Loucy (cell line): ENCODE measurements around the gene IFNL1.

ENCODE experiments used
- H2AFZ ChIP-seq: fragments of 200-600 bp; sonication (generic); 2 replicates; pipeline ENCODE4 v1.6.0; 2016; ENCODE audit warnings: antibody characterized with exemption, mild to moderate bottlenecking, low read length, moderate library complexity
- H3F3A ChIP-seq: fragments of 200-600 bp; 2 replicates; pipeline ENCODE4 v1.6.0; 2016; ENCODE audit warnings: antibody characterized with exemption, low read depth, mild to moderate bottlenecking
- H3K27me3 ChIP-seq: fragments of 200-600 bp; sonication (generic); 2 replicates; pipeline ENCODE4 v1.6.1; 2014; ENCODE audit warnings: low read length, mild to moderate bottlenecking; ENCODE audit not compliant: insufficient read depth, poor library complexity, severe bottlenecking
- H3K36me3 ChIP-seq: fragments of 200-600 bp; sonication (generic); 2 replicates; pipeline ENCODE4 v1.6.1; 2016; ENCODE audit warnings: low read length; ENCODE audit not compliant: insufficient read depth
- H3K4me1 ChIP-seq: fragments of 200-600 bp; sonication (generic); 2 replicates; pipeline ENCODE4 v1.5.1; 2014; ENCODE audit warnings: low read length, mild to moderate bottlenecking; ENCODE audit not compliant: insufficient read depth, poor library complexity, severe bottlenecking
- H3K4me2 ChIP-seq: fragments of 200-600 bp; sonication (generic); 2 replicates; pipeline ENCODE4 v1.6.0; 2014; ENCODE audit warnings: antibody characterized with exemption, low read length, low read depth, mild to moderate bottlenecking; ENCODE audit not compliant: poor library complexity, severe bottlenecking
- H3K4me3 ChIP-seq: fragments of 200-600 bp; sonication (generic); 2 replicates; pipeline ENCODE4 v1.5.1; 2014; ENCODE audit warnings: low read length, mild to moderate bottlenecking, mixed read lengths; ENCODE audit not compliant: poor library complexity, severe bottlenecking
- H3K79me2 ChIP-seq: fragments of 200-600 bp; sonication (generic); 2 replicates; pipeline ENCODE4 v1.6.1; 2014; ENCODE audit warnings: low read length; ENCODE audit not compliant: insufficient read depth
- H3K9ac ChIP-seq: fragments of 200-600 bp; sonication (generic); 2 replicates; pipeline ENCODE4 v1.6.0; 2014; ENCODE audit warnings: mild to moderate bottlenecking, low read depth, low read length, moderate library complexity; ENCODE audit not compliant: poor library complexity, severe bottlenecking
- H3K9me2 ChIP-seq: fragments of 200-600 bp; sonication (generic); replicated peaks from 2 replicates; pipeline ENCODE4 v1.6.1; 2016; ENCODE audit warnings: low read depth, low read length, mixed read lengths
- H3K9me3 ChIP-seq: fragments of 200-600 bp; sonication (generic); 2 replicates; pipeline ENCODE4 v1.6.1; 2014; ENCODE audit warnings: mild to moderate bottlenecking, antibody characterized with exemption, low read length, low read depth; ENCODE audit not compliant: insufficient read depth
- H4K20me1 ChIP-seq: fragments of 200-600 bp; sonication (generic); 2 replicates; pipeline ENCODE4 v1.6.0; 2014; ENCODE audit warnings: antibody characterized with exemption, low read length, mild to moderate bottlenecking; ENCODE audit not compliant: insufficient read depth, poor library complexity, severe bottlenecking
- EZH2phosphoT487 ChIP-seq: fragments of 200-600 bp; IDR thresholded peaks from 2 replicates; pipeline ENCODE4 v1.6.1; 2018; ENCODE audit warnings: antibody characterized with exemption, mild to moderate bottlenecking, moderate library complexity, borderline replicate concordance
- TF ChIP-seq, protein P1 (sequence below): fragments of 200-600 bp; sonication (generic); conservative IDR thresholded peaks from 2 replicates; pipeline ENCODE4 v1.5.1; 2014; ENCODE audit warnings: mild to moderate bottlenecking, antibody characterized with exemption, low read length

The IFNL1 gene

DNA sequence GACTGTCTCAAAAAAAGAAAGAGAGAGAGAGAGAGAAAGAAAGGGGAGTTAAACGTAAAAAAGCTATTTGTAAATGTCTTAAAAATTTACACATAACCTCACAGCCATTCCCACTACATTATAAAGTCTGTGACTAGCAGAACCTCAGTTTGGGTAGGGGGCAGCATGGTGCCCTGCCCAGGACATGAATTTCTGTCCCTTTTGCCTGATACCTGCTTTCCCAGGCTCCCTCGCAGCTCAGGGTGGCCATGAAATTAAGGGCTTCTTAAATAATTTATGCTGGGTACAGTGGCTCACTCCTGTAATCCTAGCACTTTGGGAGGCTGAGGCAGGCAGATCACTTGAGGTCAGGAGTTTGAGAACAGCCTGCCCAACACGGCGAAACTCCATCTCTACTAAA, 4.8 kb downstream of the IFNL1 start:
- Histone ChIP-seq H3K9me2 (no peaks in the 10 kb centered on the region), H3K9ac (no peak overlapping the region), H2AFZ (no peak overlapping the region), H4K20me1 (no peaks in the 10 kb centered on the region), H3K27me3 (no peaks in the 10 kb centered on the region), H3K4me2 (no peak overlapping the region), H3K9me3 (no peaks in the 10 kb centered on the region), H3K4me3 (no peak overlapping the region), H3K79me2 (no peaks in the 10 kb centered on the region), H3K4me1 (peaks cover 12% of the 10 kb centered on the region), H3F3A (no peaks in the 10 kb centered on the region), H3K36me3 (no peaks in the 10 kb centered on the region)
- TF ChIP-seq, protein P1, sequence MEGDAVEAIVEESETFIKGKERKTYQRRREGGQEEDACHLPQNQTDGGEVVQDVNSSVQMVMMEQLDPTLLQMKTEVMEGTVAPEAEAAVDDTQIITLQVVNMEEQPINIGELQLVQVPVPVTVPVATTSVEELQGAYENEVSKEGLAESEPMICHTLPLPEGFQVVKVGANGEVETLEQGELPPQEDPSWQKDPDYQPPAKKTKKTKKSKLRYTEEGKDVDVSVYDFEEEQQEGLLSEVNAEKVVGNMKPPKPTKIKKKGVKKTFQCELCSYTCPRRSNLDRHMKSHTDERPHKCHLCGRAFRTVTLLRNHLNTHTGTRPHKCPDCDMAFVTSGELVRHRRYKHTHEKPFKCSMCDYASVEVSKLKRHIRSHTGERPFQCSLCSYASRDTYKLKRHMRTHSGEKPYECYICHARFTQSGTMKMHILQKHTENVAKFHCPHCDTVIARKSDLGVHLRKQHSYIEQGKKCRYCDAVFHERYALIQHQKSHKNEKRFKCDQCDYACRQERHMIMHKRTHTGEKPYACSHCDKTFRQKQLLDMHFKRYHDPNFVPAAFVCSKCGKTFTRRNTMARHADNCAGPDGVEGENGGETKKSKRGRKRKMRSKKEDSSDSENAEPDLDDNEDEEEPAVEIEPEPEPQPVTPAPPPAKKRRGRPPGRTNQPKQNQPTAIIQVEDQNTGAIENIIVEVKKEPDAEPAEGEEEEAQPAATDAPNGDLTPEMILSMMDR = no peak
- TF ChIP-seq EZH2phosphoT487 = no peak

DNA sequence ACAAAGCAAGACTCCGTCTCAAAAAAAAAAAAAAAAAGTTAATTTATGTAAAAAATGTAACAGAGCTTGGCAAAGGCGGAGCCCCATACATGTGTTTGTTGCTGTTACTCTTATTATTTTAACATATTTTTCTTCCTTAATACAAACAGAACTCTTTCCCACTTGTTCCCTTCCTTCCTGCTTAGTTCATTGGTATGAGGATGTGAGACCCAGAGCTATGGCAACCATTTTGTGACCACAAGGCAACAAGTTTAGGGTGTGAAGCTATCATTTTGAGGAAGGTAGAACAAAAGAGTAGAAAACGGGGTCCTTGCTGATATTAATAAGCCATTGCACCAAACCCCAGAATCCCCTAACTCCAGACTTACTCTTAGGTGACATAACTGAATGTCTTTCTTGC, 5.4 kb downstream of the IFNL1 start:
- H4K20me1 ChIP-seq = no peaks in the 10 kb centered on the region
- TF ChIP-seq, protein P1 = no peak
- TF ChIP-seq EZH2phosphoT487 = no peak
- no peaks in the 10 kb centered on the region for H3K27me3 ChIP-seq
- H3K9ac ChIP-seq = no peak overlapping the region
- no peaks in the 10 kb centered on the region for H3K9me2 ChIP-seq
- no peaks in the 10 kb centered on the region for H3K36me3 ChIP-seq
- H2AFZ ChIP-seq = no peak overlapping the region
- H3K4me2 ChIP-seq = no peak overlapping the region
- H3K9me3 ChIP-seq = no peaks in the 10 kb centered on the region
- H3K4me3 ChIP-seq = no peak overlapping the region
- H3F3A ChIP-seq = no peaks in the 10 kb centered on the region
- peaks cover 12% of the 10 kb centered on the region for H3K4me1 ChIP-seq
- H3K79me2 ChIP-seq = no peaks in the 10 kb centered on the region

DNA sequence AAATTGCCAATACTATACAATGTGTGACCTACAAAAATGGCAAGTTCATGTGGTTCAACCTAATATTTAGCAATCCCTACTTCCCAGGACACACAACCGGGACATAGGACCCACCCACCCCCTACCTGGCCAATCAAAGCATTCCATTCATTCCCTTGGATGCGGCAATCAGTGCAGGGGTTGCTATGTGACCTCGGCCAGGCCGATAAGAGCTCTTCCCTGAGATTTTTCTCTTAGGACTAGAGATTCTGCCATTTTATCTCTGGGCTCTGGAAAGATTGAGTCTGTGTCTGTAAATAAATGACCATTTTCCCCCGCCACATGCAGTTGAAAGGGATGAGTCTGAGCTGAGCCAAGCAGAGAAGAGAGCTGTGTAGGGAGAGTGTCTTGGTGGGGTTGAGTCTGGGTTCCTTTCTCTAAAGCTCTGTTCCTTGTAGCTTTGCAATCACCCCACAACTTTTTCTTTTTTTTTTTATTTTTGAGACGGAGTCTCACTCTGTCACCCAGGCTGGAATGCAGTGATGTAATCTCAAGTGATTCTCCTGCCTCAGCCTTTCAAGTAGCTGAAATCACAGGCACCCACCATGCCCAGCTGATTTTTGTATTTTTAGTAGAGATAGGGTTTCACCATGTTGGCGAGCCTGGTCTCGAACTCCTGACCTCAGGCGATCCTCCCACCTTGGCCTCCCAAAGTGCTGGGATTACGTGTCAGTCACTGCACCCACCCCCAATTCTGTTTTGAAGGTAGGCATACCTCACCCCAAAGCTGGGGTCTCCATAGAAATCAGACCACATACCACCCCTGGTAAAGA, 7.4 kb downstream of the IFNL1 start:
- H4K20me1 ChIP-seq = no peaks in the 10 kb centered on the region
- H3K79me2 ChIP-seq = no peaks in the 10 kb centered on the region
- no peaks in the 10 kb centered on the region for H3K27me3 ChIP-seq
- no peak overlapping the region for H3K4me3 ChIP-seq
- H3K9me2 ChIP-seq = no peaks in the 10 kb centered on the region
- no peak overlapping the region for H2AFZ ChIP-seq
- no peak overlapping the region for H3K4me2 ChIP-seq
- TF ChIP-seq EZH2phosphoT487 = no peak
- TF ChIP-seq, protein P1 = no peak
- H3K9me3 ChIP-seq = no peaks in the 10 kb centered on the region
- H3K4me1 ChIP-seq = peaks cover 3% of the 10 kb centered on the region
- no peak overlapping the region for H3K9ac ChIP-seq
- H3F3A ChIP-seq = no peaks in the 10 kb centered on the region
- H3K36me3 ChIP-seq = no peaks in the 10 kb centered on the region; the same call in 1 of the 2 replicates
